ENCODE measurements around the gene SPATA12.

Gene SPATA12

GRCh38 chr3:57118254-57118653, 57.8 kb downstream of the SPATA12 start:
- DNase-seq, result no peak

- DNase-seq, result no peak
Observed at GRCh38 chr3:57120040-57120439, 59.6 kb downstream of the SPATA12 start.

GRCh38 chr3:57120451-57121174, 60.1 kb downstream of the SPATA12 start:
- no peak for DNase-seq

All from fibroblast of skin of scalp (primary cell).